Measurements from ENCODE around the gene SDC1. TPM values are rescaled to one million over a fixed set of nuclear protein-coding genes. Genes with fewer than 3 reads are reported as not detected.

The SDC1 gene
- total RNA-seq, 1 experiment from 2014 or later: 40.5 TPM

DNA sequence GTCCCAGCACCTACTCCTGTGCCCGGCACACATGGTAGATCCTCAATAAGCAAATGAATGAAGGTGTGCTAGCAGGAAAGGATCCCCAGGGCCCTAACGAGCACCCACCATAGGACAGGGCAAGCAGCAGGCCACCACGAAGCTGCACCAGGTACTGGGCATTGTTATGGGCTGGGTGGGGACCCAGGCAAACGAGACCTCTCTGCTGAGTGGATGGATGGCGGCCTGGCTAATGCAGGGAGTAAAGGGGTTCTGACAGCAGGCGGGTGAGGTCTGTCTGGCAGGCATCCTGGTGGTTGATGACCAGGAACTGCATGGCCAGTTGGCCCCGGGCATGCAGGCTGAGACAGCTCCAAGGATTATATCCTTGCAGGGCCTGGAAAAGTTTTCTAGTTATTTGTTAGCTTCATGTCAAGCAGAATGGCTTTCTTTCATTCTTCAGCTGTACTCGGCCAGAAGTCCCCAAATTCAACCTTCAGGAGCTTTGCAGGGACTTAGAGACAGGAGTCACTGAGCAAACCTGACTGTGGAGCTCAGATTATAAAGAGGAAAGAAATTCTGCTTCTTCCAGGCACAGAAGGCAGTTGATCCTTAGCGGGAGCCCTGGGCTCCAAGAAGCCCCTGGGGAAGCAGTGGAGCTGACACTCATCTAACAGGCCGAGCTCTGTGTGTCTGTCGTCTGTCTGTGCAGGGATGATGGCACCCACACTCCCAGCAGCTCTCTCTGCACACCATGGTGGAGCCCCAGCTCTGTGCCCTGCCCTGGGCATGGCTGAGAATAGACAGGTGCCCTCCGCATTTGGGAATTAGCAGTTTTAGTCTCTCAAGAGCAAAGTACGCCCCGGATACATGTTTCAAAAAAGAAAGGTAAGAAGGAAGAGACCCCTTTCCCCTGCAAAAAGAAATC, 51.2 kb downstream of the SDC1 start:
- Histone ChIP-seq H3K4me3 (no peak overlapping the region), H3K27me3 (no peaks in the 10 kb centered on the region), H3K36me3 (no peaks in the 10 kb centered on the region), H3K9me3 (no peaks in the 10 kb centered on the region)
- DNase-seq: no peak

DNA sequence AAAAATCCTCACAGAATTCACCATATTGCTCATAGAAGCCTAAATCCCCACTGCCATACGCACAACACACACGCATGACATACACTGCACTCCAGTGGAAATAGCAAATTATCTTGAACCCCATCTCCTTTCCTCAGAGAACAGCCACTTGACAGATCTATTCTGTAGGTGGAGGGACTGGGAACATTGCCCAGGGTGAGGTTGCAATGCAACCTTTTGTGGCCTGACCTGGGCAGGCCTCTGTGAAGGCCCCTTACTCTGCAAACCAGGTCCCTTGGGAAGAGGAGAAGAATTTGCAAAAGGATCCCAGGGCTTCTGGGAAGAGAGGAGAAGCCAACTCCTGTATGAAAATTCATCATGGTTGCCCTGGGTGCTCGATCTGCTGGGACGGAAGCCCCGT, 51.9 kb downstream of the SDC1 start:
- no peak for DNase-seq

GRCh38 chr2:20172273-20173055, 52.5 kb downstream of the SDC1 start:
- Histone ChIP-seq H3K36me3 (no peaks in the 10 kb centered on the region), H3K9me3 (no peaks in the 10 kb centered on the region), H3K27me3 (no peaks in the 10 kb centered on the region), H3K4me3 (no peak overlapping the region)
- no peak for DNase-seq

More for the DNA sequence above, 51.9 kb downstream of the SDC1 start:
- no peaks in the 10 kb centered on the region for H3K27me3 ChIP-seq
- no peaks in the 10 kb centered on the region for H3K9me3 ChIP-seq
- no peak overlapping the region for H3K4me3 ChIP-seq
- no peaks in the 10 kb centered on the region for H3K36me3 ChIP-seq

DNA sequence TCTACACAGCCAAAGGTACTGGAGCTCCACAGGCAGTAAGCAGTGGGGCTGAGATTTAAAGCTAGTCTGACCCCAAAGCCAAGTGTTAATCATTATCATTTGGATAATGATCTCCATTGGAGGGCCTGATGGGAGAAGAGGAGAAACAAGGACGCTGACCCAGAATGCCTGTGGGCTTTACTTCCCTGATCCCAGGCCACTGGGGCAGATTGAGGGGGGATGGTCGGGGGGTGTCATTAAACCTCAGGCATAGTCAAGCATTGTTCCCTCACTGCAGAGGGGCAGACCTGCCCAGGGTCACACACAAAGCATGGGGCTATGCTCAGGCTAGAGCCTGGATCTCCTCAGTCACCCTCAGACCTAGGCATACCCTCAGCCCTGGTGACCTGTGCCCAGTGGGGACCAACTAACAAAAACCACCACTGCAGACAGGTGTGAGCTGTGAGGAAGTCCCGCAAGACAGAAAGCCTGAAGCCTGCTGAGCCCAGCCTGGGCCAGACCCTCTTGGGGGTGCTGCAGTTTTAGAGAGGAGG, 53.4 kb downstream of the SDC1 start:
- H3K36me3 ChIP-seq: no peaks in the 10 kb centered on the region
- no peak overlapping the region for H3K4me3 ChIP-seq
- H3K27me3 ChIP-seq: no peaks in the 10 kb centered on the region
- no peak for DNase-seq
- H3K9me3 ChIP-seq: no peaks in the 10 kb centered on the region

DNA sequence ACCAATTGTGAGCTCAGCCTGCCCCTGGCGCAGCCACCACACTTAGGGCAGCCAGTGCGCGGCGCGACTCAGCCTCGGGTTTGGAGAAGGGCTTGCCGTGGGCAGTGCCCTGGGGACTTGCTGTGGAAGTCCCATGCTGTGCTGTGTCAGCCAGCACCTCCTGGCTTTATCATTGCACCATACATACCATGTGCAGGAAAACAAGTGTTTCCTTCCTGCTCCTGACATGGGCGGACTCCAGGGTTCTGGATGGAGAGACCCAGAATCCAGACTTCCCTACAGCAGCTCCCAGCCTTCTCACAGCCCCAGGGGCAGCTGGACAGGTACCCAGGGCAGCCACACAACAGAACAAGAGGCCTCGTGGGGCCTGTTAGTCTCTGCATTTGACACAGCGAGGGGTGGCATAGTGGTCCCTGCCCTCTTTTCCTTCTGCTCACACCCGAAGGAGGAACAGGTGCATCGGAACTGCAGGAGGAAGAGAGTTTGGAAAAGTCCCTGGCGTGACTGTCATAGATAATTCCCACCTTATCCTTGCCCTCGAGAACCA, 54.2 kb downstream of the SDC1 start:
- no peaks in the 10 kb centered on the region for H3K9me3 ChIP-seq
- no peak overlapping the region for H3K4me3 ChIP-seq
- no peaks in the 10 kb centered on the region for H3K27me3 ChIP-seq
- no peak for DNase-seq
- no peaks in the 10 kb centered on the region for H3K36me3 ChIP-seq

DNA sequence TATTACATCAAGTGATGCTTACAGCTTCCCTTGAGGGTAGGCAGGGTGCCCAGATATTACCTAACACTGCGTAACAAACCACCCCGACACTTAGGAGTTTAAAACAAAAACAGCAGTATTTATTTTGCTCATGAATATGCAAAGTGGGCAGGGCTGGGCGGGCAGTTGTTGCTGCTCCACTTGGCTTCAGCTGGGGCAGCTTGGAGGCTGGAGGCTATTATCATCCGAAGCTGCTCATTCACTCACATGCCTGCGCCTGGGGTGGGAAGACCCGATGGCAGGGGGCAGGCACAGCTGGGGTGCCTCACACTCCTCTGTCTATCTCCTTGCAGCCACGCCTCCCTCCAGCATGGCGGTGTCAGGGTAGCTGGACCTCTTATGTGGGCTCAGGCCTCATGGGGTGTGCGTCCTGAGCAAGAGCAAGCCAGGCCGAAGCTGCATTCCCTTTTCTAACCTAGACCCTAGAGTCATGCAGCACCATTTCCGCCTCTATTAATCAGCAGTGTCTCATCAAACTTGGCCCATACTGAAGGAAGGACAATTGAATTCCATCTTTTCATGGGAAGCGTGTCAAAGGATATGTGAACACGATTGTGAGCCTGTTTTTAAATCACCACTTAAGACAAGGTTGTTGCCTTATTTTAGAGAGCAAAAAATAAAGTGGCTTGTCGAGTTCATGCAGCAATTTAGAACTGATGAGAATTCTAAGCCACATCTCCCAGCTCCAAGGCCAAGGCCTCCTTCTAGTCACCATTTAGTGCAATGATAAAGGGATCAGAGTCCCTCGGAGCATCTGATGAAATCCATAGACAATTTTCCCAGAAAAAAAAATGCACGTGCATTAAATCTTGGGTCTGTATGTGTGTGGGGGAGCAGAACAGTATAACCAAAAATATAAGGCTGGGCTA, 54.9 kb downstream of the SDC1 start:
- DNase-seq: no peak
- Histone ChIP-seq H3K4me3 (no peak overlapping the region), H3K9me3 (no peaks in the 10 kb centered on the region), H3K27me3 (no peaks in the 10 kb centered on the region), H3K36me3 (no peaks in the 10 kb centered on the region)

GRCh38 chr2:20168727-20169696, 55.9 kb downstream of the SDC1 start:
- Histone ChIP-seq H3K36me3 (no peaks in the 10 kb centered on the region), H3K27me3 (no peaks in the 10 kb centered on the region), H3K9me3 (no peaks in the 10 kb centered on the region), H3K4me3 (no peak overlapping the region)
- no peak for DNase-seq

DNA sequence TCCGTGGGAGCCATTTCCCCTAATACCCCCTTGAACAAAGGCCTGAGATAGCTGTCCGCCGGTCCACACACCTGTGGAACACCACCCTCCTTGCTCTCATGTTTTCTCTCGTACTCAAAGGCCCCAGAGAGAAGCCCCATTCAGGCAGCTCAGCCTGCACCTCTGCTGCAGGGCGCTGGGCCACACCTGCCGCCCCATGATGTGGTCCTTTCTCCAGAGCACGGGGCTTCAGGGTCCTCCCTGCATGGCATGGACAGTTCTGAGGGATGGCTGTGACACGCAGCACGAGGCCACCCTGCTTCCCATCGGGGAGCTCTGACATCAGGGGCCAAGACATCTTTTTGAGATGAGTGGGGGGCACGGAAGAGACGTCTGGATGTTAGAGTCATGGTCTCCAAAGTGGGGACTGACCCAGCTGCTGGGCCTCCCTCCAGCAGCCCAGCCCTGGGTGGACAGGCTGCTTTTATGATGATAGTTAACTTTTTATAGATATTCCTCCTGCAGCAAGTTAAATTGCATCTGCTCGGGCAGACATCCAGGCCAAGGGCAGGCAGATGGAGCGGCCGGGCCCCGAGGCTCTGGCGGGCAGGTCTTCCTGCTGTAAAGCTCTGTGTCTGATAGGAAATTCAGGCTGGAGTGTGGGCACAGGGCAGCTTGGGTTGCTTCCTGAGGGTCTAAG, 56.7 kb downstream of the SDC1 start:
- Histone ChIP-seq H3K27me3 (no peaks in the 10 kb centered on the region), H3K4me3 (no peak overlapping the region), H3K9me3 (no peaks in the 10 kb centered on the region), H3K36me3 (no peaks in the 10 kb centered on the region)
- no peak for DNase-seq

DNA sequence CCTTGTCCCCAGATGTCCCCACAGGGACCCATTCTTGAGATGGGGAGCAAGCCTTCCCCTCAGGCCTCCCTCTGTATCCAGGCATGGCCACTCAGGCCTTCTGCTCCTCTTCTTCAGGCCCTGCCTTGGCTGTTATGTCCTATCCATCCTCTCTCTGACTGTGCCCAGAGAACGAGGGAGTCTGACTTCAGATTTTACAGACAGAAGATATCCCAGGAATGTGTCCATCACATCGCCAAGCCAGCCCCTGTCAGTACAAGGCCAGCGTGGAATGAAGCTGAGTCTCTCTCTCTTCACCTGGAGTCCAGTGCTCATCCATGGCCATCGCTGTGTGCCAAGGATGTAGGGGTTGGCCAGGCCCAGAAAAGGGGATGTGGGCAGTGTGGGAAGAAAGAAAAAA, 57.6 kb downstream of the SDC1 start:
- no peak for DNase-seq
- no peaks in the 10 kb centered on the region for H3K27me3 ChIP-seq

GRCh38 chr2:20165677-20166509, 59.0 kb downstream of the SDC1 start:
- no peaks in the 10 kb centered on the region for H3K36me3 ChIP-seq
- H3K27me3 ChIP-seq: no peaks in the 10 kb centered on the region
- no peaks in the 10 kb centered on the region for H3K9me3 ChIP-seq
- no peak overlapping the region for H3K4me3 ChIP-seq
- no peak for DNase-seq

More for the DNA sequence above, 57.6 kb downstream of the SDC1 start:
- Histone ChIP-seq H3K9me3 (no peaks in the 10 kb centered on the region), H3K4me3 (no peak overlapping the region), H3K36me3 (no peaks in the 10 kb centered on the region)

DNA sequence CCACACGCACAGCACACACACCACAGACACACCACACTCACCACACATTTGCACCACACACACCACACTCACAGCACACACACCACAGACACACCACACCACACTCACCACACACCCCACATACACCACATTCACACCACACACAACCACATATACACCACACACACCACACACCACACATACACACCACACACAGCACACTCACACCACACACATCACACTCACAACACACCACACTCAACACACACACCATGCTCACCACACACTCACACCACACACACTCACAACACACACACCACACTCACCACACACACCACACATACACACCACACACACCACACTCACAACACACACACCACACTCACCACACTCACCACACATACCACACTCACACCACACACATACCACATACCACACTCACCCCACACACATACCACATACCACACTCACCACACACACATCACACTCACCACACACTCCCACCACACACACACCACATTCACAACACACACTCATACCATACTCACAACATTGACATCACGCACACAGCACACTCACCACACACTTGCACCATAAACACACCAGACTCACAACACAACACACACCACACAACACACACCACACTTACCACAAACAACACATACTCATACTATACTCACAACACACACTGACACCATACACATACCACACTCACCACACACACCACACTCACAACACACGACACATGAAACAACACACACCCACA, 60.0 kb downstream of the SDC1 start:
- Histone ChIP-seq H3K27me3 (no peaks in the 10 kb centered on the region), H3K9me3 (no peaks in the 10 kb centered on the region), H3K4me3 (no peak overlapping the region), H3K36me3 (no peaks in the 10 kb centered on the region)
- DNase-seq: no peak

- H3K4me3 ChIP-seq: no peak overlapping the region
- peak; percentile 35 for DNase-seq
- H3K36me3 ChIP-seq: no peaks in the 10 kb centered on the region
- no peaks in the 10 kb centered on the region for H3K9me3 ChIP-seq
- no peaks in the 10 kb centered on the region for H3K27me3 ChIP-seq
These were observed 60.7 kb downstream of the SDC1 start for GRCh38 chr2:20164061-20164733.

All from MG63 (cell line).